22Rv1 (cell line): ENCODE results near the gene ZBTB21.

Experiments
- CTCF ChIP-seq: fragments of 450-650 bp; IDR thresholded peaks from 2 replicates; pipeline ENCODE4 v1.5.1; 2017; ENCODE audit warnings: mild to moderate bottlenecking
- ZFX ChIP-seq: fragments of 450-650 bp; IDR thresholded peaks from 2 replicates; pipeline ENCODE4 v1.6.1; 2017; ENCODE audit warnings: antibody characterized with exemption, borderline replicate concordance

- TF ChIP-seq CTCF: no peak
- TF ChIP-seq ZFX: no peak
Measured at GRCh38 chr21:42012763-42013329, 2.7 kb upstream of the ZBTB21 start.
